ENCODE data around the gene POPDC2. TPM values are rescaled to one million over a fixed set of nuclear protein-coding genes. Genes with fewer than 3 reads are reported as not detected.

The POPDC2 gene
- total and polyA plus RNA-seq, 2 experiments from 2014 or later = 1.2 to 2.7 TPM

- no peaks in the 10 kb centered on the region for H3K27me3 ChIP-seq
- H3K4me2 ChIP-seq = no peak overlapping the region
- no peak overlapping the region for H2AFZ ChIP-seq
- no peak for TF ChIP-seq EZH2 (IDR thresholded peaks at IDR 0.05; ENCODE audit: borderline replicate concordance)
- no peak for TF ChIP-seq CTCF (IDR thresholded peaks at IDR 0.05; ENCODE audit: poor library complexity)
- no peak for TF ChIP-seq EZH2phosphoT487 (IDR thresholded peaks at IDR 0.05; ENCODE audit: low read depth, severe bottlenecking, unreplicated experiment)
- H3K79me2 ChIP-seq = no peaks in the 10 kb centered on the region
- no peak for DNase-seq (ENCODE audit: low spot score)
- H3K4me3 ChIP-seq = no peak overlapping the region
- H3K36me3 ChIP-seq (replicated peaks; ENCODE audit: insufficient read depth, low read depth) = no peaks in the 10 kb centered on the region
- WGBS (ENCODE audit: low lambda C conversion rate, missing lambda C conversion rate) = 95% methylated on average over 6 of the region's 6 CpGs
- H3K9me2 ChIP-seq (replicated peaks; ENCODE audit: insufficient read depth) = no peaks in the 10 kb centered on the region
- peaks cover 28% of the 10 kb centered on the region for H3K4me1 ChIP-seq (ENCODE audit: insufficient read depth)
- H3K9me3 ChIP-seq (ENCODE audit: low read depth) = no peaks in the 10 kb centered on the region
- no peaks in the 10 kb centered on the region for H4K20me1 ChIP-seq (ENCODE audit: insufficient read depth, poor library complexity, severe bottlenecking)
- peak overlapping the region; percentile 88 for H3K27ac ChIP-seq
These were observed 5.7 kb upstream of the POPDC2 start for GRCh38 chr3:119665954-119666559.

DNA sequence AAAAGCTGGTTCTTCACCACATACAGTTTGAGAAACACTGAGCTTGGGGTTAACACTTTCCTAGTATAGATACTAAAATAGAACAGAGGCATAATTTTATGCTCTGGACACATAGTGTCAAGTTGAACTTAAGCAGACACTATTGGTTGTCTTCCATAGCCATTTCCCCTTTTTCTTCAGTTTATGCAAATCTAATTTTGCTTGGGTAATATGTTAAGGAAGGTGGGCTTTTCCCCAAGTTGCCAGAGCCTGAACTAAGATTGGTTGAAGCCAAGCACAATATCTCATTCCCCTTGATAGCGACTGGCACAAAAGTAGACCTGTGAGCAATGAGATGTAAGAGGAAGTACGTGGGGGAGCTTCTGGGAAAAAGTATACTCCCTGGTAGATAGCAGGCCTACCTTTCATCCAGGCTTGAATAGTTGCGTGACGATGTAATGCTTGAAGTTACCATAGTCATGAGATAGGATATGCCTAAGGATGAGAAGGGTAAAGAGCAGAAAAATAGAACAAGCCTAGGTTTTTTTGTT, 4.5 kb upstream of the POPDC2 start:
- no peaks in the 10 kb centered on the region for H3K9me3 ChIP-seq (ENCODE audit: low read depth)
- DNase-seq (ENCODE audit: low spot score) = peak; percentile 60
- WGBS (ENCODE audit: low lambda C conversion rate, missing lambda C conversion rate) = 71% methylated on average over 4 of the region's 4 CpGs
- TF ChIP-seq EZH2phosphoT487 (IDR thresholded peaks at IDR 0.05; ENCODE audit: low read depth, severe bottlenecking, unreplicated experiment) (no peak), EZH2 (IDR thresholded peaks at IDR 0.05; ENCODE audit: borderline replicate concordance) (no peak), CTCF (IDR thresholded peaks at IDR 0.05; ENCODE audit: poor library complexity) (no peak)
- H3K27me3 ChIP-seq = no peaks in the 10 kb centered on the region
- H3K27ac ChIP-seq = peak overlapping the region; percentile 88
- H3K36me3 ChIP-seq (replicated peaks; ENCODE audit: insufficient read depth, low read depth) = no peaks in the 10 kb centered on the region
- no peaks in the 10 kb centered on the region for H3K9me2 ChIP-seq (replicated peaks; ENCODE audit: insufficient read depth)
- peaks cover 37% of the 10 kb centered on the region for H3K4me1 ChIP-seq (ENCODE audit: insufficient read depth)
- H3K79me2 ChIP-seq = no peaks in the 10 kb centered on the region
- H4K20me1 ChIP-seq (ENCODE audit: insufficient read depth, poor library complexity, severe bottlenecking) = no peaks in the 10 kb centered on the region
- no peak overlapping the region for H3K4me2 ChIP-seq
- no peak overlapping the region for H2AFZ ChIP-seq
- no peak overlapping the region for H3K4me3 ChIP-seq

DNA sequence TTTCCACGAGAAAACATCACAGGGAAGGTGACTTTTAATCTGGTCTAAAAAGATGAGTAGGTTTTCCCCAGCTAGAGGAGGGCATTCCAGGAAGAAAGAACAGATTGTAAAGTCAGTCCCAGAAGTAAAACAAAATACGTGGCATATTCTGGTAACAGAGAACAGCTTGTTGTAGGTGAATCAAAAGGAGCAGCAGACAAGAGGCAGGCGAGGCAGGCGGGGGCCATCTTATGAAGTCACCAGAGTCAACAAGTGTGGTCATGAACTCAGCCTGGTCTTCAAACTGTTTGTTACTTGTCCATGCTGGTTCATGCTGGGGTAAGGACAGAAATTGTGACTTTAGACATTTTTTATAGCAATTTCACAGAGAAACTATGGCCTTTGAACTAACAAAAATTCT, 4.0 kb upstream of the POPDC2 start:
- no peak for TF ChIP-seq EZH2phosphoT487 (IDR thresholded peaks at IDR 0.05; ENCODE audit: low read depth, severe bottlenecking, unreplicated experiment)
- TF ChIP-seq CTCF (IDR thresholded peaks at IDR 0.05; ENCODE audit: poor library complexity) = no peak
- TF ChIP-seq EZH2 (IDR thresholded peaks at IDR 0.05; ENCODE audit: borderline replicate concordance) = no peak
- 72% methylated on average over 4 of the region's 4 CpGs for WGBS (ENCODE audit: low lambda C conversion rate, missing lambda C conversion rate)
- peaks cover 37% of the 10 kb centered on the region for H3K4me1 ChIP-seq (ENCODE audit: insufficient read depth)
- H3K79me2 ChIP-seq = no peaks in the 10 kb centered on the region
- no peaks in the 10 kb centered on the region for H3K9me2 ChIP-seq (replicated peaks; ENCODE audit: insufficient read depth)
- no peak overlapping the region for H2AFZ ChIP-seq
- H3K9me3 ChIP-seq (ENCODE audit: low read depth) = no peaks in the 10 kb centered on the region
- no peak overlapping the region for H3K4me3 ChIP-seq
- H3K27me3 ChIP-seq = no peaks in the 10 kb centered on the region
- no peak for DNase-seq (ENCODE audit: low spot score)
- H3K36me3 ChIP-seq (replicated peaks; ENCODE audit: insufficient read depth, low read depth) = no peaks in the 10 kb centered on the region
- H4K20me1 ChIP-seq (ENCODE audit: insufficient read depth, poor library complexity, severe bottlenecking) = no peaks in the 10 kb centered on the region
- no peak overlapping the region for H3K4me2 ChIP-seq
- H3K27ac ChIP-seq = peak overlapping the region; percentile 88

Data from hepatocyte (in vitro differentiated cells).